Measurements from ENCODE around the gene PADI1. TPM values are rescaled to one million over a fixed set of nuclear protein-coding genes. Genes with fewer than 3 reads are reported as not detected.

Gene PADI1
- total RNA-seq, 1 experiment from 2014 or later, result not detected

DNA sequence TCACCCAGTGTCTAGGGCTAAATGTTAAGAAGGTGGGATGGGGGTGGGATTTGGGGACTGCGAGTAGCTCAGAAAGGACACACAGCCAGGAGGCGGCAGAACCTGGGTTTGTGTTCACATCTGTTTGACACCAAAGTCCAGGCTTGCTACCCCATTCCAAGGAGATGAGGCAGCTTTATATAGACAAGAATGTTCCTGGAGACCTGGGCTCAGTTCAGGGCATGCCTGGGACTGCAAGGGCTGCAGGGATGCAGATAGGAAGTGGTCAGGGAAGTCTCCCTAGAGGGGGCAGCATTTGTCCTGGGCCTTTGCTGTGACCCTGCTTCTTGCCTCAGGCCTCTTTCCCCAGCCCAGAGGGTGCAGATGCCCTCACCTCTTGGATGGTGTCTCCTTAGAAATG lies 60.2 kb downstream of the PADI1 start:
- Mint-ChIP-seq H3K9me3 (ENCODE audit: unreplicated experiment) (no peaks in the 10 kb centered on the region), H3K27ac (ENCODE audit: unreplicated experiment) (no peak overlapping the region), H3K4me1 (ENCODE audit: low read depth, unreplicated experiment) (no peaks in the 10 kb centered on the region), H3K4me3 (ENCODE audit: unreplicated experiment) (no peak overlapping the region), H3K27me3 (ENCODE audit: insufficient read depth, unreplicated experiment) (no peaks in the 10 kb centered on the region), H3K36me3 (ENCODE audit: insufficient read depth, unreplicated experiment) (no peaks in the 10 kb centered on the region)
- TF ChIP-seq, protein P1, sequence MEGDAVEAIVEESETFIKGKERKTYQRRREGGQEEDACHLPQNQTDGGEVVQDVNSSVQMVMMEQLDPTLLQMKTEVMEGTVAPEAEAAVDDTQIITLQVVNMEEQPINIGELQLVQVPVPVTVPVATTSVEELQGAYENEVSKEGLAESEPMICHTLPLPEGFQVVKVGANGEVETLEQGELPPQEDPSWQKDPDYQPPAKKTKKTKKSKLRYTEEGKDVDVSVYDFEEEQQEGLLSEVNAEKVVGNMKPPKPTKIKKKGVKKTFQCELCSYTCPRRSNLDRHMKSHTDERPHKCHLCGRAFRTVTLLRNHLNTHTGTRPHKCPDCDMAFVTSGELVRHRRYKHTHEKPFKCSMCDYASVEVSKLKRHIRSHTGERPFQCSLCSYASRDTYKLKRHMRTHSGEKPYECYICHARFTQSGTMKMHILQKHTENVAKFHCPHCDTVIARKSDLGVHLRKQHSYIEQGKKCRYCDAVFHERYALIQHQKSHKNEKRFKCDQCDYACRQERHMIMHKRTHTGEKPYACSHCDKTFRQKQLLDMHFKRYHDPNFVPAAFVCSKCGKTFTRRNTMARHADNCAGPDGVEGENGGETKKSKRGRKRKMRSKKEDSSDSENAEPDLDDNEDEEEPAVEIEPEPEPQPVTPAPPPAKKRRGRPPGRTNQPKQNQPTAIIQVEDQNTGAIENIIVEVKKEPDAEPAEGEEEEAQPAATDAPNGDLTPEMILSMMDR (IDR thresholded peaks at IDR 0.05; ENCODE audit: insufficient read depth in 1 of 2, low read depth in 1 of 2, low read length in 1 of 2, severe bottlenecking in 1 of 2, unreplicated experiment in 1 of 2), result peak in 1 of 2 experiments; percentile 15
- Histone ChIP-seq H3K9me3 (no peaks in the 10 kb centered on the region), H3K36me3 (ENCODE audit: control insufficient read depth, insufficient read depth, low read length) (no peaks in the 10 kb centered on the region), H3K4me3 (ENCODE audit: low read depth, low read length) (no peak overlapping the region), H3K27me3 (replicated peaks; ENCODE audit: control insufficient read depth, insufficient read depth, low read length) (no peaks in the 10 kb centered on the region), H3K4me1 (no peaks in the 10 kb centered on the region)
- intact Hi-C loops (cut with micrococcal nuclease; ENCODE audit: unreplicated experiment), result no loop called here
- BruUV-seq (replicated peaks), result no TSS peak
- POLR2A ChIA-PET, result no interaction called here
- peak; percentile 10 to 38 for DNase-seq
- CTCF ChIA-PET, result no interaction called here

DNA sequence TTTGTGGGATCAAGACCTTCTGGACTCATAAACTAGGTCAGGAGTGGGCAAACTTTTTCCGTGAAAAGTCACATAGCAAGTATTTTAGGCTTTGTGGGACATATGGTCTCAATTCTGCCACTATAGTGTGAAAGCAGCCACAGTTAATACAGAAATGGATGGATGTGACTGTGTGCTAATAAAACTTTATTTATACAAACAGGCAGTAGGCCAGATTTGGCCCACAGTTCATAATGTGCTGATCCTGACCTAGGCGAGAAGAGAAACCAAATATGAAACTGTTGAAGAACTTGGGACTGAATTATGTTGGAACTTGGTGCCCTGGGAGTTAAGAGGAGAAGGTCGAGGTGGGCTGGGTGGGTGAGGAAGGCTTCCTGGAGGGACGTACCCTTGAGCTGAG lies 61.0 kb downstream of the PADI1 start:
- Mint-ChIP-seq H3K4me3 (ENCODE audit: unreplicated experiment) (no peak overlapping the region), H3K36me3 (ENCODE audit: insufficient read depth, unreplicated experiment) (no peaks in the 10 kb centered on the region), H3K4me1 (ENCODE audit: low read depth, unreplicated experiment) (no peaks in the 10 kb centered on the region), H3K27ac (ENCODE audit: unreplicated experiment) (no peak overlapping the region), H3K27me3 (ENCODE audit: insufficient read depth, unreplicated experiment) (no peaks in the 10 kb centered on the region), H3K9me3 (ENCODE audit: unreplicated experiment) (no peaks in the 10 kb centered on the region)
- Histone ChIP-seq H3K9me3 (no peaks in the 10 kb centered on the region), H3K27me3 (replicated peaks; ENCODE audit: control insufficient read depth, insufficient read depth, low read length) (no peaks in the 10 kb centered on the region), H3K4me1 (no peaks in the 10 kb centered on the region), H3K36me3 (ENCODE audit: control insufficient read depth, insufficient read depth, low read length) (no peaks in the 10 kb centered on the region), H3K4me3 (ENCODE audit: low read depth, low read length) (no peak overlapping the region)
- ChIA-PET POLR2A (no interaction called here), CTCF (no interaction called here)
- no peak for DNase-seq
- no TSS peak for BruUV-seq (replicated peaks)
- intact Hi-C loops (cut with micrococcal nuclease; ENCODE audit: unreplicated experiment), result no loop called here
- TF ChIP-seq, protein P1 (IDR thresholded peaks at IDR 0.05; ENCODE audit: insufficient read depth in 1 of 2, low read depth in 1 of 2, low read length in 1 of 2, severe bottlenecking in 1 of 2, unreplicated experiment in 1 of 2), result no peak

DNA sequence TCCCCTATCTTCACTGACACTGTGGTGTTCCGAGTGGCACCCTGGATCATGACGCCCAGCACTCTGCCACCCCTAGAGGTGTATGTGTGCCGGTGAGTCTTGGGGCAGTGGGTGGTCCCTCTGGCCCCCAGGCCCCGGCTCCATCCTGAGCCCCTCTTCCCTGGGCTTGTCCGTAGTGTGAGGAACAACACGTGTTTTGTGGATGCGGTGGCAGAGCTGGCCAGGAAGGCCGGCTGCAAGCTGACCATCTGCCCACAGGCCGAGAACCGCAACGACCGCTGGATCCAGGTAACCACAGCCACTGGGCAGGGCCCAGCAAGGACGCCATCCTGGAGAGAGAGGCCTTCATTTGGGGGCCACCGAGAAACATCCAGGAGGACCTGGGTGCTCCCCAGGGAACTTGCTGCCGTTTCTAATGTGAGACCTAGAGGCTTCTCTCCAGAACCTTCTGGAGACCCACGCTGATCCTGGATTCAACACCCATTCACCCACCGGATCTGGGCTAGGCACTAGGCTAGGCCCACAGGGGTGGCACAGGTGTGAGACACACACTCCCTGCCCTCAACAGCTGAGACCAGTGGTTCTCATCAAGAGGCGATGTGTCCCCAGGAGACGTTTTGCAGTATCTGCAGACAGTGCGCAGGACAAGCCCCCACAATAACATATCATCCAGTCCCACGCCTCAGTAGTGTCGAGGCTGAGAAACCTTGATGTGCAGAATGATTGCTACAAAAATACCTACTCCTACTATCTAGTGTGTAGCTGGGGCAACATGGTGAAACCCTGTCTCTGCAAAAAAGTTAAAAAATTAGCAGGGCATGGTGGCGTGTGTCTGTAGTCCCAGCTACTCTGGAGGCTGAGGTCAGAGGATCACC lies 66.2 kb downstream of the PADI1 start:
- no peak overlapping the region for H3K27ac Mint-ChIP-seq (ENCODE audit: unreplicated experiment)
- intact Hi-C loops (cut with micrococcal nuclease; ENCODE audit: unreplicated experiment), result no loop called here
- POLR2A ChIA-PET, result no interaction called here

More for the DNA sequence above, 66.2 kb downstream of the PADI1 start:
- no peaks in the 10 kb centered on the region for H3K27me3 ChIP-seq (replicated peaks; ENCODE audit: control insufficient read depth, insufficient read depth, low read length)
- DNase-seq, result no peak
- Mint-ChIP-seq H3K9me3 (ENCODE audit: unreplicated experiment) (no peaks in the 10 kb centered on the region), H3K4me3 (ENCODE audit: unreplicated experiment) (no peak overlapping the region), H3K4me1 (ENCODE audit: low read depth, unreplicated experiment) (no peaks in the 10 kb centered on the region), H3K27me3 (ENCODE audit: insufficient read depth, unreplicated experiment) (no peaks in the 10 kb centered on the region), H3K36me3 (ENCODE audit: insufficient read depth, unreplicated experiment) (no peaks in the 10 kb centered on the region)
- H3K36me3 ChIP-seq (ENCODE audit: control insufficient read depth, insufficient read depth, low read length), result no peaks in the 10 kb centered on the region
- no peaks in the 10 kb centered on the region for H3K4me1 ChIP-seq
- CTCF ChIA-PET, result no interaction called here
- no peak overlapping the region for H3K4me3 ChIP-seq (ENCODE audit: low read depth, low read length)
- TF ChIP-seq, protein P1 (IDR thresholded peaks at IDR 0.05; ENCODE audit: insufficient read depth in 1 of 2, low read depth in 1 of 2, low read length in 1 of 2, severe bottlenecking in 1 of 2, unreplicated experiment in 1 of 2), result no peak
- H3K9me3 ChIP-seq, result no peaks in the 10 kb centered on the region
- no TSS peak for BruUV-seq (replicated peaks)
